ENCODE data around the gene PODXL2. TPM values are rescaled to one million over a fixed set of nuclear protein-coding genes. Genes with fewer than 3 reads are reported as not detected.

PODXL2 gene
- total and polyA plus RNA-seq, 2 experiments from 2014 or later, result 18.4 to 57.6 TPM

GRCh38 chr3:127719369-127719768, 90.4 kb downstream of the PODXL2 start:
- ATAC-seq, result no peak
- Mint-ChIP-seq H3K36me3 (ENCODE audit: low read depth) (no peaks in the 10 kb centered on the region), H3K27me3 (ENCODE audit: insufficient read depth, low read depth, poor library complexity) (peaks cover 5% of the 10 kb centered on the region), H3K9me3 (peaks cover 3% of the 10 kb centered on the region; the same call in 2 of the 3 replicates), H3K27ac (no peak overlapping the region), H3K4me1 (peaks cover 25% of the 10 kb centered on the region), H3K4me3 (no peak overlapping the region)
- Histone ChIP-seq H3K4me2 (no peak overlapping the region), H3K9me2 (ENCODE audit: insufficient read depth) (0 out of 2 replicates have a peak, but pooled peaks cover 7% of the 10 kb centered on the region), H3F3A (replicated peaks; ENCODE audit: low read depth) (no peaks in the 10 kb centered on the region), H2AFZ (no peak overlapping the region), H3K4me1 (ENCODE audit: insufficient read depth) (peaks cover 3% of the 10 kb centered on the region; the same call in 1 of the 2 replicates), H3K79me2 (replicated peaks; ENCODE audit: insufficient read depth) (no peaks in the 10 kb centered on the region), H3K4me3 (no peak overlapping the region), H3K36me3 (ENCODE audit: insufficient read depth) (no peaks in the 10 kb centered on the region), H3K27me3 (ENCODE audit: insufficient read depth) (no peaks in the 10 kb centered on the region), H4K20me1 (replicated peaks; ENCODE audit: insufficient read depth) (no peaks in the 10 kb centered on the region), H3K27ac (ENCODE audit: low read depth) (no peak overlapping the region)
- TF ChIP-seq EZH2 (IDR thresholded peaks at IDR 0.05; ENCODE audit: low read depth, unreplicated experiment), result no peak
- no peak for TF ChIP-seq JUNB (IDR thresholded peaks at IDR 0.05; ENCODE audit: unreplicated experiment)
- no peak for TF ChIP-seq REST (IDR thresholded peaks at IDR 0.05; ENCODE audit: unreplicated experiment)
- TF ChIP-seq, protein P1, sequence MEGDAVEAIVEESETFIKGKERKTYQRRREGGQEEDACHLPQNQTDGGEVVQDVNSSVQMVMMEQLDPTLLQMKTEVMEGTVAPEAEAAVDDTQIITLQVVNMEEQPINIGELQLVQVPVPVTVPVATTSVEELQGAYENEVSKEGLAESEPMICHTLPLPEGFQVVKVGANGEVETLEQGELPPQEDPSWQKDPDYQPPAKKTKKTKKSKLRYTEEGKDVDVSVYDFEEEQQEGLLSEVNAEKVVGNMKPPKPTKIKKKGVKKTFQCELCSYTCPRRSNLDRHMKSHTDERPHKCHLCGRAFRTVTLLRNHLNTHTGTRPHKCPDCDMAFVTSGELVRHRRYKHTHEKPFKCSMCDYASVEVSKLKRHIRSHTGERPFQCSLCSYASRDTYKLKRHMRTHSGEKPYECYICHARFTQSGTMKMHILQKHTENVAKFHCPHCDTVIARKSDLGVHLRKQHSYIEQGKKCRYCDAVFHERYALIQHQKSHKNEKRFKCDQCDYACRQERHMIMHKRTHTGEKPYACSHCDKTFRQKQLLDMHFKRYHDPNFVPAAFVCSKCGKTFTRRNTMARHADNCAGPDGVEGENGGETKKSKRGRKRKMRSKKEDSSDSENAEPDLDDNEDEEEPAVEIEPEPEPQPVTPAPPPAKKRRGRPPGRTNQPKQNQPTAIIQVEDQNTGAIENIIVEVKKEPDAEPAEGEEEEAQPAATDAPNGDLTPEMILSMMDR (conservative IDR thresholded peaks at IDR 0.05; ENCODE audit: low read depth in 2 of 2), result no peak
- no peak for TF ChIP-seq ZNF114 (CRISPR knock-in tag; IDR thresholded peaks at IDR 0.05)
- no peak for TF ChIP-seq POLR2AphosphoS5 (IDR thresholded peaks at IDR 0.05; ENCODE audit: low read depth)
- TF ChIP-seq NANOG (IDR thresholded peaks at IDR 0.05; ENCODE audit: borderline replicate concordance), result no peak
- TF ChIP-seq CREB1 (CRISPR knock-in tag; IDR thresholded peaks at IDR 0.05; ENCODE audit: low read depth), result no peak
- TF ChIP-seq, protein P2, sequence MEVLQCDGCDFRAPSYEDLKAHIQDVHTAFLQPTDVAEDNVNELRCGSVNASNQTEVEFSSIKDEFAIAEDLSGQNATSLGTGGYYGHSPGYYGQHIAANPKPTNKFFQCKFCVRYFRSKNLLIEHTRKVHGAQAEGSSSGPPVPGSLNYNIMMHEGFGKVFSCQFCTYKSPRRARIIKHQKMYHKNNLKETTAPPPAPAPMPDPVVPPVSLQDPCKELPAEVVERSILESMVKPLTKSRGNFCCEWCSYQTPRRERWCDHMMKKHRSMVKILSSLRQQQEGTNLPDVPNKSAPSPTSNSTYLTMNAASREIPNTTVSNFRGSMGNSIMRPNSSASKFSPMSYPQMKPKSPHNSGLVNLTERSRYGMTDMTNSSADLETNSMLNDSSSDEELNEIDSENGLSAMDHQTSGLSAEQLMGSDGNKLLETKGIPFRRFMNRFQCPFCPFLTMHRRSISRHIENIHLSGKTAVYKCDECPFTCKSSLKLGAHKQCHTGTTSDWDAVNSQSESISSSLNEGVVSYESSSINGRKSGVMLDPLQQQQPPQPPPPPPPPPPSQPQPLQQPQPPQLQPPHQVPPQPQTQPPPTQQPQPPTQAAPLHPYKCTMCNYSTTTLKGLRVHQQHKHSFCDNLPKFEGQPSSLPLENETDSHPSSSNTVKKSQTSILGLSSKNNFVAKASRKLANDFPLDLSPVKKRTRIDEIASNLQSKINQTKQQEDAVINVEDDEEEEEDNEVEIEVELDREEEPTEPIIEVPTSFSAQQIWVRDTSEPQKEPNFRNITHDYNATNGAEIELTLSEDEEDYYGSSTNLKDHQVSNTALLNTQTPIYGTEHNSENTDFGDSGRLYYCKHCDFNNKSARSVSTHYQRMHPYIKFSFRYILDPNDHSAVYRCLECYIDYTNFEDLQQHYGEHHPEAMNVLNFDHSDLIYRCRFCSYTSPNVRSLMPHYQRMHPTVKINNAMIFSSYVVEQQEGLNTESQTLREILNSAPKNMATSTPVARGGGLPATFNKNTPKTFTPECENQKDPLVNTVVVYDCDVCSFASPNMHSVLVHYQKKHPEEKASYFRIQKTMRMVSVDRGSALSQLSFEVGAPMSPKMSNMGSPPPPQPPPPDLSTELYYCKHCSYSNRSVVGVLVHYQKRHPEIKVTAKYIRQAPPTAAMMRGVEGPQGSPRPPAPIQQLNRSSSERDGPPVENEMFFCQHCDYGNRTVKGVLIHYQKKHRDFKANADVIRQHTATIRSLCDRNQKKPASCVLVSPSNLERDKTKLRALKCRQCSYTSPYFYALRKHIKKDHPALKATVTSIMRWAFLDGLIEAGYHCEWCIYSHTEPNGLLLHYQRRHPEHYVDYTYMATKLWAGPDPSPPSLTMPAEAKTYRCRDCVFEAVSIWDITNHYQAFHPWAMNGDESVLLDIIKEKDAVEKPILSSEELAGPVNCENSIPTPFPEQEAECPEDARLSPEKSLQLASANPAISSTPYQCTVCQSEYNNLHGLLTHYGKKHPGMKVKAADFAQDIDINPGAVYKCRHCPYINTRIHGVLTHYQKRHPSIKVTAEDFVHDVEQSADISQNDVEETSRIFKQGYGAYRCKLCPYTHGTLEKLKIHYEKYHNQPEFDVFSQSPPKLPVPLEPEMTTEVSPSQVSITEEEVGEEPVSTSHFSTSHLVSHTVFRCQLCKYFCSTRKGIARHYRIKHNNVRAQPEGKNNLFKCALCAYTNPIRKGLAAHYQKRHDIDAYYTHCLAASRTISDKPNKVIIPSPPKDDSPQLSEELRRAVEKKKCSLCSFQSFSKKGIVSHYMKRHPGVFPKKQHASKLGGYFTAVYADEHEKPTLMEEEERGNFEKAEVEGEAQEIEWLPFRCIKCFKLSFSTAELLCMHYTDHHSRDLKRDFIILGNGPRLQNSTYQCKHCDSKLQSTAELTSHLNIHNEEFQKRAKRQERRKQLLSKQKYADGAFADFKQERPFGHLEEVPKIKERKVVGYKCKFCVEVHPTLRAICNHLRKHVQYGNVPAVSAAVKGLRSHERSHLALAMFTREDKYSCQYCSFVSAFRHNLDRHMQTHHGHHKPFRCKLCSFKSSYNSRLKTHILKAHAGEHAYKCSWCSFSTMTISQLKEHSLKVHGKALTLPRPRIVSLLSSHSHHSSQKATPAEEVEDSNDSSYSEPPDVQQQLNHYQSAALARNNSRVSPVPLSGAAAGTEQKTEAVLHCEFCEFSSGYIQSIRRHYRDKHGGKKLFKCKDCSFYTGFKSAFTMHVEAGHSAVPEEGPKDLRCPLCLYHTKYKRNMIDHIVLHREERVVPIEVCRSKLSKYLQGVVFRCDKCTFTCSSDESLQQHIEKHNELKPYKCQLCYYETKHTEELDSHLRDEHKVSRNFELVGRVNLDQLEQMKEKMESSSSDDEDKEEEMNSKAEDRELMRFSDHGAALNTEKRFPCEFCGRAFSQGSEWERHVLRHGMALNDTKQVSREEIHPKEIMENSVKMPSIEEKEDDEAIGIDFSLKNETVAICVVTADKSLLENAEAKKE (CRISPR knock-in tag; IDR thresholded peaks at IDR 0.05), result no peak
- TF ChIP-seq, protein P3, sequence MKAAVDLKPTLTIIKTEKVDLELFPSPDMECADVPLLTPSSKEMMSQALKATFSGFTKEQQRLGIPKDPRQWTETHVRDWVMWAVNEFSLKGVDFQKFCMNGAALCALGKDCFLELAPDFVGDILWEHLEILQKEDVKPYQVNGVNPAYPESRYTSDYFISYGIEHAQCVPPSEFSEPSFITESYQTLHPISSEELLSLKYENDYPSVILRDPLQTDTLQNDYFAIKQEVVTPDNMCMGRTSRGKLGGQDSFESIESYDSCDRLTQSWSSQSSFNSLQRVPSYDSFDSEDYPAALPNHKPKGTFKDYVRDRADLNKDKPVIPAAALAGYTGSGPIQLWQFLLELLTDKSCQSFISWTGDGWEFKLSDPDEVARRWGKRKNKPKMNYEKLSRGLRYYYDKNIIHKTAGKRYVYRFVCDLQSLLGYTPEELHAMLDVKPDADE (IDR thresholded peaks at IDR 0.05), result no peak
- TF ChIP-seq ZNF331 (CRISPR knock-in tag; IDR thresholded peaks at IDR 0.05; ENCODE audit: low read depth), result no peak
- no peak for TF ChIP-seq EZH2phosphoT487 (IDR thresholded peaks at IDR 0.05; ENCODE audit: unreplicated experiment)
- no peak for TF ChIP-seq STAT1 (IDR thresholded peaks at IDR 0.05; ENCODE audit: unreplicated experiment)
- no peak for DNase-seq (ENCODE audit: low spot score)
